CD4-positive, alpha-beta T cell (primary cell): Measurements from ENCODE around the gene RIPPLY2. TPM values are rescaled to one million over a fixed set of nuclear protein-coding genes. Genes with fewer than 3 reads are reported as not detected.

Experiments used
- ATAC-seq: fragments of 200-7000 bp; cut with Tn5 transposase; one replicate; pipeline ENCODE4 v1.10.0; 2022; ENCODE audit warnings: mild to moderate bottlenecking; ENCODE audit not compliant: poor library complexity
- CTCF ChIA-PET: fragments of 350-600 bp; sonication (Branson Sonifier 250); formaldehyde crosslinking; loops from one replicate; lab custom pipeline; 2021; ENCODE audit warnings: antibody characterized with exemption, inconsistent platforms; lab: Charles Lee
- POLR2A ChIA-PET: fragments of 350-600 bp; sonication (Branson Sonifier 250); formaldehyde crosslinking; loops from one replicate; lab custom pipeline; 2021; ENCODE audit warnings: antibody characterized with exemption, inconsistent platforms; lab: Charles Lee
- DNase-seq, 14 experiments: peaks; one replicate each; pipeline ENCODE4 v3.0.0-alpha.2; 2013 to 2020; ENCODE audit warnings: mixed read lengths in 2 of 14
- H3K27ac ChIP-seq, 2 donors: one replicate each; pipeline versions ENCODE4 v1.5.1 to v1.7.0; 2013; ENCODE audit warnings: low read length in 2 of 2, low read depth in 1 of 2, mild to moderate bottlenecking in 1 of 2
- H3K27me3 ChIP-seq, 2 experiments: 1 replicate in 1 of 2; 2 replicates in 1 of 2; pipeline versions ENCODE4 v1.6.1 to v1.7.0; 2013; ENCODE audit warnings: low read length in 2 of 2, control low read depth in 1 of 2, mild to moderate bottlenecking in 1 of 2, moderate library complexity in 1 of 2; ENCODE audit not compliant: insufficient read depth in 2 of 2, control insufficient read depth in 1 of 2
- H3K36me3 ChIP-seq: one replicate; pipeline ENCODE4 v1.6.1; 2013; ENCODE audit warnings: low read length, control low read depth; ENCODE audit not compliant: insufficient read depth
- H3K4me1 ChIP-seq: one replicate; pipeline ENCODE4 v1.6.1; 2013; ENCODE audit warnings: low read length, control low read depth; ENCODE audit not compliant: insufficient read depth
- H3K4me3 ChIP-seq: one replicate; pipeline ENCODE4 v1.5.1; 2013; ENCODE audit warnings: mild to moderate bottlenecking, low read length, moderate library complexity
- H3K9me3 ChIP-seq, 2 experiments: 1 replicate in 1 of 2; 2 replicates in 1 of 2; pipeline versions ENCODE4 v1.6.1 to v1.7.0; 2013; ENCODE audit warnings: low read length in 2 of 2, mild to moderate bottlenecking in 2 of 2, control low read depth in 1 of 2, moderate library complexity in 1 of 2; ENCODE audit not compliant: control insufficient read depth in 1 of 2, insufficient read depth in 1 of 2
- H3K27ac Mint-ChIP-seq: one replicate; pipeline ENCODE4 v1.8.0; 2020; ENCODE audit warnings: mixed read lengths
- H3K27me3 Mint-ChIP-seq: one replicate; pipeline ENCODE4 v1.8.0; 2021; ENCODE audit warnings: mixed read lengths
- H3K36me3 Mint-ChIP-seq: one replicate; pipeline ENCODE4 v1.8.0; 2021; ENCODE audit warnings: low read depth, mixed read lengths
- H3K4me1 Mint-ChIP-seq: one replicate; pipeline ENCODE4 v1.8.0; 2021; ENCODE audit warnings: low read depth, mixed read lengths
- H3K4me3 Mint-ChIP-seq: one replicate; pipeline ENCODE4 v1.8.0; 2020; ENCODE audit warnings: mild to moderate bottlenecking, mixed read lengths
- H3K9me3 Mint-ChIP-seq: one replicate; pipeline ENCODE4 v1.8.0; 2020; ENCODE audit warnings: mixed read lengths
- intact Hi-C, 2 experiments: fragments of 100-400 bp; cut with DNase I in 1 of 2; cut with micrococcal nuclease in 1 of 2; formaldehyde crosslinking; loops; one replicate each; pipeline versions ENCODE4 v1.15.1 to v1.9.0; 2023 to 2025; cut with DNase I, micrococcal nuclease
- total RNA-seq, 174 experiments: library from RNA in 2 of 174; stranded (reverse) in 2 of 174; gene quantifications; one replicate each; pipeline ENCODE4 v1.2.3 and lab custom pipeline; 2021 to 2026
- TF ChIP-seq, protein P1 (sequence below): fragments of 200-600 bp; IDR thresholded peaks from one replicate; pipeline ENCODE4 v1.8.0; 2022; ENCODE audit warnings: antibody characterized with exemption, mild to moderate bottlenecking

The RIPPLY2 gene
- total RNA-seq, 2 experiments from 2014 or later: not detected

DNA sequence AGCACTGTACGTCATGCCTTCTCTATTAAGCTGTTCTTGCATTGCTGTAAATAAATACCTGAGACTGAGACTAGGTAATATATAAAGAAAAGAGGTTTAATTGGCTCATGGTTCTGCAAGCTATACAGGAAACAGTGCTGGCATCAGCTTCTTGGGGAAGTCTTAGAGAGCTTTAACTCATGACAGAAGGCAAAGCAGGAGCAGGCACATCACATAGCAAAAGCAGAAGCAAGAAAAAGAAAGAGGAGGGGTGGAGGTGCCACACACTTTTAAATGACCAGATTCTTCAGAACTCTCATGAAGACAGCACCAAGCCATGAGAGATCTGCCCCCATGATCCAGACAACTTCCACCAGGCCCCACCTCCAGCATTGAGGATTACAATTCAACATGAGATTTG is 36.5 kb downstream of the RIPPLY2 start:
- POLR2A ChIA-PET: no interaction called here
- intact Hi-C loops: loop anchor here in 1 of 2 experiments (5.0 kb wide), 1 partner anchor 1593 kb away; no protein-coding TSS in a partner anchor
- Histone ChIP-seq H3K27me3 (no peaks in the 10 kb centered on the region), H3K4me3 (no peak overlapping the region), H3K27ac (no peak overlapping the region), H3K9me3 (no peaks in the 10 kb centered on the region), H3K4me1 (no peaks in the 10 kb centered on the region), H3K36me3 (peaks cover 2% of the 10 kb centered on the region)
- no peaks in the 10 kb centered on the region for H3K27me3 Mint-ChIP-seq
- CTCF ChIA-PET: no interaction called here
- no peak for ATAC-seq
- H3K36me3 Mint-ChIP-seq: peaks cover 32% of the 10 kb centered on the region
- no peaks in the 10 kb centered on the region for H3K9me3 Mint-ChIP-seq
- TF ChIP-seq, protein P1, sequence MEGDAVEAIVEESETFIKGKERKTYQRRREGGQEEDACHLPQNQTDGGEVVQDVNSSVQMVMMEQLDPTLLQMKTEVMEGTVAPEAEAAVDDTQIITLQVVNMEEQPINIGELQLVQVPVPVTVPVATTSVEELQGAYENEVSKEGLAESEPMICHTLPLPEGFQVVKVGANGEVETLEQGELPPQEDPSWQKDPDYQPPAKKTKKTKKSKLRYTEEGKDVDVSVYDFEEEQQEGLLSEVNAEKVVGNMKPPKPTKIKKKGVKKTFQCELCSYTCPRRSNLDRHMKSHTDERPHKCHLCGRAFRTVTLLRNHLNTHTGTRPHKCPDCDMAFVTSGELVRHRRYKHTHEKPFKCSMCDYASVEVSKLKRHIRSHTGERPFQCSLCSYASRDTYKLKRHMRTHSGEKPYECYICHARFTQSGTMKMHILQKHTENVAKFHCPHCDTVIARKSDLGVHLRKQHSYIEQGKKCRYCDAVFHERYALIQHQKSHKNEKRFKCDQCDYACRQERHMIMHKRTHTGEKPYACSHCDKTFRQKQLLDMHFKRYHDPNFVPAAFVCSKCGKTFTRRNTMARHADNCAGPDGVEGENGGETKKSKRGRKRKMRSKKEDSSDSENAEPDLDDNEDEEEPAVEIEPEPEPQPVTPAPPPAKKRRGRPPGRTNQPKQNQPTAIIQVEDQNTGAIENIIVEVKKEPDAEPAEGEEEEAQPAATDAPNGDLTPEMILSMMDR: no peak
- no peak for DNase-seq
- peaks cover 37% of the 10 kb centered on the region for H3K4me1 Mint-ChIP-seq
- H3K27ac Mint-ChIP-seq: no peak overlapping the region
- no peak overlapping the region for H3K4me3 Mint-ChIP-seq

DNA sequence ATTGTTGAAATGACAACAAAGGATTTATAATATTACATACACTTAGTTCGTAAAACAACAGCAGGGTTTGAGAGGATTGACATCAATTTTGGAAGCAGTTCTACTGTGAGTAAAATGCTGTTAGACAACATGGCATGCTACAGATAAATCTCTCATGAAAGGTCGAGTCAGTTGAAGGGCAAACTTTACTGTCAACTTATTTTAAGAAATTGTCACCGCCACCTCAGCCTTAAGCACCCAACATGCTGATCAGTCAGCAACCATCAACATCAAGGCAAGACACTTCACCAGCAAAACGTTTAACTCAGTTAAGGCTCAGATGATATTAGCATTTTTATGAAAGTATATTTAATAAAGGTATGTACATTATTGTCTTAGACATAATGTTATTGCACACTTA is 37.4 kb downstream of the RIPPLY2 start:
- H3K4me3 ChIP-seq: no peak overlapping the region
- ChIA-PET CTCF (no interaction called here), POLR2A (no interaction called here)
- intact Hi-C loops: no loop called here
- no peaks in the 10 kb centered on the region for H3K27me3 Mint-ChIP-seq
- H3K36me3 Mint-ChIP-seq: peaks cover 41% of the 10 kb centered on the region
- TF ChIP-seq, protein P1: no peak
- peaks cover 2% of the 10 kb centered on the region for H3K36me3 ChIP-seq
- DNase-seq (no peak), ATAC-seq (no peak)
- no peaks in the 10 kb centered on the region for H3K9me3 ChIP-seq
- no peak overlapping the region for H3K4me3 Mint-ChIP-seq
- H3K27ac Mint-ChIP-seq: no peak overlapping the region
- H3K4me1 ChIP-seq: no peaks in the 10 kb centered on the region
- H3K4me1 Mint-ChIP-seq: peaks cover 39% of the 10 kb centered on the region
- H3K27me3 ChIP-seq: no peaks in the 10 kb centered on the region
- no peaks in the 10 kb centered on the region for H3K9me3 Mint-ChIP-seq
- no peak overlapping the region for H3K27ac ChIP-seq

DNA sequence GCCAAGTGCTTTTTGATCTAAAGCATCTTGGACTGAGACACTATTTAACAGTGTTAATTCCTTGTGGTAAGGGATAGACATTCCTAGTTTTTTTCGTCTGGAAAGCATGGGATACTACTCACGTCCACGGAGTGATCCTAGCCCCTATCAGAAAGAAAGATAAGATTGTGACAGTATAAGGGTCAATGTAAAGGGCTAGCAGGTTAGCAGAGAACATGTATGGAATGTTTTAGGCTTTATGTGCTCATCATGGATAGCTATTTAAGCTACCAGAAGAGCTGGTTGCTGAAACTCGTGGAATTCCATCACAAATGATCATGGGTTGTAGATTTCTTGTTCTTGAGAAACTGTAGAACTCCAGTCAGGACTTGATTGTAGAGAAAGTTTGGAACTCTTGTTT is 38.4 kb downstream of the RIPPLY2 start:
- Histone ChIP-seq H3K27ac (no peak overlapping the region), H3K9me3 (no peaks in the 10 kb centered on the region), H3K36me3 (peaks cover 2% of the 10 kb centered on the region), H3K4me1 (no peaks in the 10 kb centered on the region), H3K4me3 (no peak overlapping the region), H3K27me3 (no peaks in the 10 kb centered on the region)
- DNase-seq: no peak
- H3K4me3 Mint-ChIP-seq: no peak overlapping the region
- ChIA-PET CTCF (no interaction called here), POLR2A (no interaction called here)
- intact Hi-C loops: no loop called here
- peaks cover 2% of the 10 kb centered on the region for H3K9me3 Mint-ChIP-seq
- ATAC-seq: no peak
- H3K4me1 Mint-ChIP-seq: peaks cover 44% of the 10 kb centered on the region
- TF ChIP-seq, protein P1: no peak
- H3K36me3 Mint-ChIP-seq: peaks cover 52% of the 10 kb centered on the region
- H3K27me3 Mint-ChIP-seq: no peaks in the 10 kb centered on the region
- H3K27ac Mint-ChIP-seq: no peak overlapping the region
